IPS-20b (cell line): ENCODE measurements around the gene CLCNKB.

Source experiments
- H3K27ac ChIP-seq: one replicate; pipeline ENCODE4 v1.5.1; 2013; ENCODE audit warnings: low read length
- H3K27me3 ChIP-seq: 2 replicates; pipeline ENCODE4 v1.6.1; 2013; ENCODE audit warnings: mild to moderate bottlenecking, low read length, inconsistent platforms; ENCODE audit not compliant: insufficient read depth
- H3K36me3 ChIP-seq: 2 replicates; pipeline ENCODE4 v1.6.1; 2013; ENCODE audit warnings: low read depth, mild to moderate bottlenecking, inconsistent platforms, low read length, moderate library complexity; ENCODE audit not compliant: insufficient read depth
- H3K4me1 ChIP-seq: 2 replicates; pipeline ENCODE4 v1.6.1; 2013; ENCODE audit warnings: mild to moderate bottlenecking, control low read depth, inconsistent platforms, low read length, moderate library complexity; ENCODE audit not compliant: insufficient read depth
- H3K4me3 ChIP-seq: 2 replicates; pipeline ENCODE4 v1.5.1; 2013; ENCODE audit warnings: mild to moderate bottlenecking, low read length, inconsistent platforms
- H3K9ac ChIP-seq: 2 replicates; pipeline ENCODE4 v1.6.1; 2013; ENCODE audit warnings: low read depth, mild to moderate bottlenecking, inconsistent platforms, low read length, moderate library complexity
- H3K9me3 ChIP-seq: 2 replicates; pipeline ENCODE4 v1.6.1; 2013; ENCODE audit warnings: mild to moderate bottlenecking, low read depth, low read length, inconsistent platforms; ENCODE audit not compliant: insufficient read depth

The CLCNKB gene

DNA sequence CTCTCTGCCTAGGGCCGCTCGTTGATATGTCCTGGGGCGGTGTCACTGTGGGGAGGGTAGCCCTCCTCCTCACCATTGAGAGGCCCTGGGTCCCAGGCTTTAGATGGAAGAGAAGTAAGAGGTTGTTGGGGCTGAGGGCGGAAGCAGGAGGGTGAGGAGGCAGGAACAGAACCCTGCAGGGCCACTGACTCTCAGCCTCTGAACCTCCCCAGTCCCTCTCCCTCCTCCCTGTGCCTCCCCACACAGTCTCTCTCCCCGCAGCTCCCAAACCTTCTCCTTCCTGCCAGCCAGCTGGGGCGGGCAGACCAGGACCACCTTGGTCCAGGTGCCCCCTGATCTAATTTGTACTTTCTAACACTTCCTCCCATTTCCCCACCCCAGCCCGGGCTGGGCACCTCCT lies 44.2 kb downstream of the CLCNKB start:
- no peaks in the 10 kb centered on the region for H3K36me3 ChIP-seq
- no peaks in the 10 kb centered on the region for H3K27me3 ChIP-seq
- H3K4me3 ChIP-seq = no peak overlapping the region
- no peak overlapping the region for H3K9ac ChIP-seq
- no peaks in the 10 kb centered on the region for H3K4me1 ChIP-seq
- no peak overlapping the region for H3K27ac ChIP-seq
- H3K9me3 ChIP-seq = no peaks in the 10 kb centered on the region

DNA sequence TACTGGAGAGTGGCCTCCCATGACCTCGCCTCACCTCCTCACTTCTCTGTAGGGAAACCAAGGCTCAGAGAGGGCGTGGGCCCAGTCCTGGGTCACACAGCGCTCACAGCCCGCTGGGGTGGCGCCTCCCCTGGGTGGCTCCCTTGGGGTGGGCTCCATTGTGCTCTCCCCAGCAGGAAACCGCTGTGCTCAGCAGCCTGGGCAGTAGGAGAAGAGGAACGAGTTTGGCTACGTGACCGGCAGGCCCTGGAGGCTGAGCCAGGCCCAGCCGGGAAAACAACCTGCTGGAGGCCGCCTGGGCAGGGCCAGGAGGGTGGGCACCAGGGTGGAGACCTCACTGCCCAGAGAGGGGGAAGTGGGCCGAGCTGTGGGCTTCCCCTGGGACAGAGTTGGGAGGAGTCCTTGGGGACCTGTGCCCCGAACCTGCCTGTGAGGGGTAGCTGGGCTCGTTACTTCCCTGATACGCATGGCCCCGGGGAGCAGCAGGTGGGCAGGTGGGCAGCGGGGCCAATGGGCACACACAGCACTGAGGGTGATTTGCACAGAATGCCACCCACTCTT lies 44.8 kb downstream of the CLCNKB start:
- no peaks in the 10 kb centered on the region for H3K36me3 ChIP-seq
- H3K4me3 ChIP-seq = no peak overlapping the region
- no peaks in the 10 kb centered on the region for H3K4me1 ChIP-seq
- H3K27me3 ChIP-seq = no peaks in the 10 kb centered on the region
- H3K27ac ChIP-seq = no peak overlapping the region
- H3K9me3 ChIP-seq = no peaks in the 10 kb centered on the region
- no peak overlapping the region for H3K9ac ChIP-seq

DNA sequence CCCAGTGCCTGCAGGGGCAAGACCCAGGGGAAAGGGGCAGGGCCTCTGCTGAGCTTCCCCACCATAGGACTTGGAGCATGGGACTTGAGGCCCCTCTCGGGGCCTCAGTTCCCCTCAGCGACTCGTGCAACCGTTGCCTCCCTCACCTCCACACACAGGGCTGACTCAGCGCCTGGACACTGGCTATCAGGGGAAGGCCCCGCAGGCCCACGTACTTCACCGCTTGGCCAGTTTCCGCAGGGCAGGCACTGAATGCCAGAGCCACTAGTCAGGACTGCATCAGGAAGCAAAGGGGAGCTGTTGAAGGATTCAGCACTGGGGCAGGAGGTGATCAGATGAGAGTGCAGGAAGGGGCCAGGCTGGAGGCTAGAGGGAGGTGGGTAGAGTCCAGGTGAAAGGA lies 45.4 kb downstream of the CLCNKB start:
- H3K27ac ChIP-seq = no peak overlapping the region

DNA sequence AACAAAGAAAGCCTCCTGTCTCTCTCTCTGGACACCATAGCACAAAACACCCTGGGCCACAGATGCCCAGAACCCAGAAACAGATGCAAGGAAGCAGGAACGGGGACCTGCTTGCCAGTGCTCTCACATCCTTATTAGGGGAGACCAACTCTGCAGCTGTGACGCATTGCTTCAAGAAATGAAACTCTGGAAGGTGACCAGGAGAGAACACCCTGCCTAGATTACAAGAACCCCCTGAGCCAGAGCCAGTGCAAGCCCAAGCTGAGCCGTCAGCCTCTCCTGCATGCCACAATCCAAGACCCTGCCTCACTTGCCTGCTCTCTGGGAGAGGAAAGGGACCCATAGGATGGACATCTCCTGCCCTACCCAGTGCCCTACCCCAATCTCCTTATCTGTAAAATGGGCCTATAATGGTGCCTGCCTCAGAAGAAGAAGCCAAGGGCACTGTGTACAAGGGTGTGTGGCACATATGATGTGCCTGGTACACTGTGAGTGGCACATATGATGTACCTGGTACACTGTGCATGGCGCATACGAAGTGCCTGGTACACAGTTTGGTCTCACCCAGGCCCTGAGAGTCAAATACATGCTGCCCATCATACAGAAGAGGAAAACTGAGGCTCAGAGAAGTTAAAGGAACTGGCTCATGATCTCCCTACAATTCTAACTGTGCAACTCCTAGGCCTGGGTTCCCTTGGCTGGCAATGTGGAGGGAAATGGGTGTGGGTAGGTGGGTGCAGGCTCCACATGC lies 46.7 kb downstream of the CLCNKB start:
- Histone ChIP-seq H3K4me3 (no peak overlapping the region), H3K9me3 (no peaks in the 10 kb centered on the region), H3K36me3 (no peaks in the 10 kb centered on the region), H3K9ac (no peak overlapping the region), H3K4me1 (no peaks in the 10 kb centered on the region), H3K27me3 (no peaks in the 10 kb centered on the region), H3K27ac (no peak overlapping the region)

More for the DNA sequence above, 45.4 kb downstream of the CLCNKB start:
- H3K4me3 ChIP-seq = no peak overlapping the region
- H3K4me1 ChIP-seq = no peaks in the 10 kb centered on the region
- no peaks in the 10 kb centered on the region for H3K9me3 ChIP-seq
- H3K36me3 ChIP-seq = no peaks in the 10 kb centered on the region
- no peak overlapping the region for H3K9ac ChIP-seq
- no peaks in the 10 kb centered on the region for H3K27me3 ChIP-seq

DNA sequence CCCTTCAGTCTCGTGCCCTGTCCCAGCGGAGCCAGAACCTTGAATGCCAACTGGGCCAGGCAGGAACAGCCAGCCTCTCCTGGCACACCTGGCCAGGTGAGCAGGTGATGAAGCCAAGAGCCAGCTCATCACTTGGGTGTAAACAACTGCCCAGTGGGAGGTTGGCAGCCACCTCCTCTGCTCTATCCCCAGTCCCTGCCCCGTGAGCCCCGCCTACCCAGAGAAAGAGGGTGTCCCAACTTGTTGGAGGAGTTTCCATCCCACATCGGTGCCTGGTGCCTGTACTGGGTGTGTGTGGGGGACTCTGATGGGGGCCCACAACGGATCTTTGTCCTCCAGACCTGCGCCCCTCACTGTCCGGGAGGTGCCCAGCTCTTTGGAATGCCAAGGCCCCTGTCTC lies 47.7 kb downstream of the CLCNKB start:
- Histone ChIP-seq H3K27me3 (no peaks in the 10 kb centered on the region), H3K9me3 (no peaks in the 10 kb centered on the region), H3K4me3 (no peak overlapping the region), H3K27ac (no peak overlapping the region), H3K9ac (no peak overlapping the region), H3K36me3 (no peaks in the 10 kb centered on the region), H3K4me1 (no peaks in the 10 kb centered on the region; the same call in 1 of the 2 replicates)

DNA sequence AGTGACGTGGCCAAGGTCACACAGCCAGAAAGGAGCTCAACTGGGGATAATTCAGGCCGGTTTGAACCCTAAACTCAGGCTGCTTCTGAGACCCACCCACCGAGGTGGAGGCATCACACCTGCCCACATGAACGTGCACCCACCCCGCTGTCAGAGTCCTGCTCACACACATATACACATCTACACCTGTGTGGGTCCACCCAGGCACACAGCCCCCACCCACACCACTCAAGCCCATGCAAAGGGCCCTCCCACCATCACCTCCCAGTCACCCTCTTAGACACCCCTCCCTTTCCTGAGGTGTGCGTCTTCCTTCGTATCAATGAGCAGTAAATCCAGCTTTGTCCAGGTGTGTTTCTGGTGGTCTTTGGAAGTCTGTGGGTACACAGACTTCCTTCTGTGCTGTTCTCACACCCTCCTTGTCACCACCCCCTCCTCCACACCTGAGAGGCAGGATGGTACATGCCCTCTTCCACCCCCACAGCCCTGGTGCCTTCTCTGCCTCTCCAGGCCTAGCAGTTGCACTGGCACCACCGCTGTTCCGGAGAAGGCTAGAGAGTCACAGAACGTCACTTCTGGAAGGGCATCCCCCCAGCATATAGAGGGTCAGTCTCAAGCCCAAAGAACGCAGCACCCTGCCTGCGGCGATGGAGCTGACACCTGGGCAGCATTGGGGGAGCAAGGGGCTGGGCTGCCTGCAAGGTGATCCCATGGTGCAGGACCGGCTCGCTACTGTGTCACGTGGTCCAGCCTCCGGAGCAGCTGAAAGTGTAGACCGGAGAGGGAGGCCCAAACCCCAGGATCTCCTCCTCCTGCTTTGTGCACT lies 48.7 kb downstream of the CLCNKB start:
- Histone ChIP-seq H3K36me3 (no peaks in the 10 kb centered on the region), H3K27me3 (no peaks in the 10 kb centered on the region), H3K4me3 (no peak overlapping the region), H3K9ac (no peak overlapping the region), H3K9me3 (no peaks in the 10 kb centered on the region), H3K4me1 (no peaks in the 10 kb centered on the region; the same call in 1 of the 2 replicates), H3K27ac (no peak overlapping the region)

DNA sequence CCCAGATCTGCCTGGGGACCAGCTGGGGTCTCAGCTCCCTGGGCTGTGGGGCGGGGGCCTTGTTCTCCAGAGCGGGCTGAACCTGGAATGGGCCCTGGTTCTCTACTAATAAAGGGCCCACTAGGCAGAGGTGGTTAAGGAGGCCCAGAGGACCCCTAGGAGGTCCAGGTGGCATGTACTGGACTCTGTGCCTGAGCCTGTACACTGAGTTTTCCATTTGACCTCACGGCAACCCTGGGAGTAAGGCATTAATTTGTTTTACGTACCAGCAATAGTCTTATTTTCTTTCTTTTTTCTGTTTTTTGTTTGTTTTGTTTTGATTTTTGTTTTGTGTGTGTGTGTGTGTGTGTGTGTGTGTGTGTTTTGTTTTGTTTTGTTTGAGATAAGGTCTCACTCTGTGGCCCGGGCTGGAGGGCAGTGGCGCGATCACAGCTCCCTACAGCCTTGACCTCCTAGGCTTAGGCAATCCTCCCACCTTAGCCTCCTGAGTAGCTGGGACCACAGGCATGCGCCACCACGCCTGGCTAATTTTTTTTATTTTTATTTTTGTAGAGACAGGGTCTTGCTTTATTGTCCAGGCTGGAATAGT lies 49.4 kb downstream of the CLCNKB start:
- H3K27ac ChIP-seq = no peak overlapping the region
- no peaks in the 10 kb centered on the region for H3K9me3 ChIP-seq
- H3K9ac ChIP-seq = no peak overlapping the region
- H3K4me1 ChIP-seq = no peaks in the 10 kb centered on the region; the same call in 1 of the 2 replicates
- no peaks in the 10 kb centered on the region for H3K27me3 ChIP-seq
- H3K4me3 ChIP-seq = no peak overlapping the region
- no peaks in the 10 kb centered on the region for H3K36me3 ChIP-seq

DNA sequence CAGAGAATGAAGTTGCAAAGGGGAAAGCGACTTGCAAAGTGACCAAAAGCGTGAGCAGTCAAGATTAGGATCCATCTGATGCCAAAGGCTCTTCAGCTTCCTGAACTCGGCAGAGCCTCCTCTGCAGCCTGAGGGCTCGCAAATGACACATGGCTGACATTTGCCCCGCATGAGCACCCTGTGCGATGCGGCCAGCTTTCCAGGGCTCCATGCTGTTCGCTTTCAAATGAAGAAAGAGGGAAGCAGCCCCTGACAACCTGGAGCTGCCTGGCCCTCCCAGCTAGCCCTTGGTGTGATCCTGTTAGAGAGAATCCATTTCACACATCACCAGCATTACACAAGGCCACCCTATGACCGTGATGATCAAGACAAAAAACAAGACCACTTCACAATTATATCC lies 50.0 kb downstream of the CLCNKB start:
- Histone ChIP-seq H3K9me3 (no peaks in the 10 kb centered on the region), H3K4me3 (no peak overlapping the region), H3K4me1 (no peaks in the 10 kb centered on the region; the same call in 1 of the 2 replicates), H3K36me3 (no peaks in the 10 kb centered on the region), H3K27me3 (no peaks in the 10 kb centered on the region), H3K9ac (no peak overlapping the region), H3K27ac (no peak overlapping the region)

DNA sequence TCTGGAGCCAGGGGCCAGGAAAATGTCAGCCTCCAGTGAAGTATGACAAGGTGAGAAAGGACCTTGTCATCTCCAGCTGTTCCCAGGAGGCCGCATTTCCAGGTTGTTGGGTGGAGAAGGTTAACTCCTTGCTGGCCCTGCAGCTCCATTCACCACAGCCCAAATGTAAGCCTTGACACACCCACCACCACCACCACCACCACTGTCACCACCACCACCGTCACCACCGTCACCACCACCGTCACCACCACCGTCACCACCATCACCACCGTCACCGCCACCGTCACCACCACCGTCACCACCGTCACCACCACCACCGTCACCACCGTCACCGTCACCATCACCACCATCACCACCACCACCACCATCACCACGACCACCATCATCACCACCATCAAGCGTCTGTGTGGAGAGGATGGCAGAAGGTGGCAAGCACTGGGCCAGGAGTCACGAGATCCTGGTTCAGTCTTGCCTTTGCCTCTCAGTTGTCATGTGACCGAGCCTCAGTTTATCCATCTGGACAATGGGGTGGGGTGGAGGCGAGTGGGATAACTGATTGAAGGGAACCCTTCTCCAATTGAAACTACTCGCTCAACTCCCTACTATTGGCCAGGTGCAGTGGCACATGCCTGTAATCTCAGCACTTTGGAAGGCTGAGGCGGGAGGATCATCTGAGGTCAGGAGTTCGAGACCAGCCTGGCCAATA lies 51.0 kb downstream of the CLCNKB start:
- Histone ChIP-seq H3K9me3 (no peaks in the 10 kb centered on the region), H3K4me1 (no peaks in the 10 kb centered on the region; the same call in 1 of the 2 replicates), H3K27me3 (no peaks in the 10 kb centered on the region), H3K4me3 (no peak overlapping the region), H3K9ac (no peak overlapping the region), H3K36me3 (no peaks in the 10 kb centered on the region), H3K27ac (no peak overlapping the region)

DNA sequence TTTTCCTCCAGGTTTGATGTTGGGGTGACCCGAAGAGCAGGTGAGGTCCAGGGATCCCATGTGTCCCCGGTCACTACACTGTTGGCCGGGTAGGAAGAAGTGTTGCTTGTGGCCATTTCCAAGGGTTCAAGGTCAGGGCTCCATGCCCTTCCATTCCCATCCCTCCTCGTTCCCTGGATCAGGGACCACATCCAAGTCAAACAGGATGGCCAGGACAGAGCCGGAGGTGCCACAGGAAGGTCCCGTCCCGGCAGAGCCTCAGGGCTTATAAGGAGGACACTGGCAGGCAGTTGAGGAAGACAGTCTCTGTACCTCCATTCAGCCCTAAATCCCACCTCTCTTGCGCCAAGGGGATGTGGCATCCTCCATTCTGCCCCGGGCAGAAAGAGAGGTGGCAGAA lies 51.9 kb downstream of the CLCNKB start:
- Histone ChIP-seq H3K27me3 (no peaks in the 10 kb centered on the region), H3K4me1 (no peaks in the 10 kb centered on the region; the same call in 1 of the 2 replicates), H3K9me3 (no peaks in the 10 kb centered on the region), H3K27ac (no peak overlapping the region), H3K4me3 (no peak overlapping the region), H3K9ac (no peak overlapping the region), H3K36me3 (no peaks in the 10 kb centered on the region)

DNA sequence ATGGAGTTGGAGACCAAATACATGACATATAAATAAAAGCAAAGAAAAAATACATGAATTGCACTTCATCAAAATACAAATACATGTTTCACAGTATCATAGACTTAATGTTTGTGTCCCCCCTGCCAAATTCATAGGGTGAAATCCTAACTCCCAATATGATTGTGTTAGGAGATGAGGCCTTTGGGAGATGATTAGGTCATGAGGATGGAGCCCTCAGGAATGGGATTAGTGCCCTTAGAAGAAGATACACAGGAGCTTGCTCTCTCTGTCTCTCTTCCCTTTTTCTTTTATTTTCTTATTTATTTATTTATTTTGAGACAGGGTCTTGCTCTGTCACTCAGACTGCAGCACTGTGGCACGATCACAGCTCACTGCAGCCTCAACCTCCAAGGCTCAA lies 55.8 kb downstream of the CLCNKB start:
- Histone ChIP-seq H3K27ac (no peak overlapping the region), H3K4me1 (no peaks in the 10 kb centered on the region; the same call in 1 of the 2 replicates), H3K4me3 (no peak overlapping the region), H3K27me3 (no peaks in the 10 kb centered on the region), H3K9ac (no peak overlapping the region), H3K9me3 (no peaks in the 10 kb centered on the region; the same call in 1 of the 2 replicates), H3K36me3 (no peaks in the 10 kb centered on the region)
